ENCODE results near the gene PCGF6.

PCGF6 gene

GRCh38 chr10:103254538-103255325 lies 96.2 kb downstream of the PCGF6 start:
- FAIRE-seq, result no peak

- no peak for FAIRE-seq
Measured at GRCh38 chr10:103254113-103254512, 96.8 kb downstream of the PCGF6 start.

Measured in colon (tissue), 2 donors.